Astrocyte (in vitro differentiated cells and primary cell): ENCODE results near the gene DDN.

ENCODE experiments used
- EZH2 ChIP-seq: IDR thresholded peaks from 2 replicates; pipeline ENCODE4 v1.6.1; 2012; ENCODE audit warnings: mild to moderate bottlenecking, low read length, inconsistent platforms; ENCODE audit not compliant: insufficient read depth
- TF ChIP-seq, protein P1 (sequence below): IDR thresholded peaks from 2 replicates; pipeline ENCODE4 v1.5.1; 2011; ENCODE audit warnings: low read depth, mild to moderate bottlenecking, inconsistent platforms, low read length, moderate library complexity; ENCODE audit not compliant: insufficient read depth

DNA sequence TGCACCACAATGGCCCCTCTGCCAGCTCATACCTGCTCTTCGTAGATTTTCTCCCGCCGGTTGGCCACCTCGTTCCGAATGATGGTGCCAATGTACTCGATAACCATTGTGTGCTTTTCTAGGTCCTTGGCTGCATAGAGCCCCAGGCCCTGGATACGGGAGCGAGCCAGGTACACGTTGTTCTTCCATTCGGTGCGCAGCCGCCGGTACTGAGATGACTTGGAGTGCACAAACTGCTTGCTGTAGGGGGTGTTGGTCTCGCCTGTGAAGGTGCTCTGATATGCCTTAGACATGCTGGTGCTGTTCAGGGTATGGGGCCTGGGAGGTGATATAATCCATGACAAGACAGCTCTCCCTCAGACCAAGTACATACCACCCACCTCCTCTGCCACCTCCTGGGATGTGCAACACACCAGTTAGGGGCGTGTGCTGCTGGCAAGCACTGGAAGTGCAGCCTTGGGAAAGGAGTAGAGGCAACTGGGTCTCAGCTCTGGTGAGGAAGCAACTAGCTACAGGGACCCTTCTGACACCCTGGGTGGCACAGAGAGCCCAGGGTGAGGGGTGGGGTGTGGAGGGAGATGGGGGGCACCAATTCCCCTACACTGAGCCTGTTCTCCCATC, 23.5 kb upstream of the DDN start:
- no peak for TF ChIP-seq EZH2
- TF ChIP-seq, protein P1, sequence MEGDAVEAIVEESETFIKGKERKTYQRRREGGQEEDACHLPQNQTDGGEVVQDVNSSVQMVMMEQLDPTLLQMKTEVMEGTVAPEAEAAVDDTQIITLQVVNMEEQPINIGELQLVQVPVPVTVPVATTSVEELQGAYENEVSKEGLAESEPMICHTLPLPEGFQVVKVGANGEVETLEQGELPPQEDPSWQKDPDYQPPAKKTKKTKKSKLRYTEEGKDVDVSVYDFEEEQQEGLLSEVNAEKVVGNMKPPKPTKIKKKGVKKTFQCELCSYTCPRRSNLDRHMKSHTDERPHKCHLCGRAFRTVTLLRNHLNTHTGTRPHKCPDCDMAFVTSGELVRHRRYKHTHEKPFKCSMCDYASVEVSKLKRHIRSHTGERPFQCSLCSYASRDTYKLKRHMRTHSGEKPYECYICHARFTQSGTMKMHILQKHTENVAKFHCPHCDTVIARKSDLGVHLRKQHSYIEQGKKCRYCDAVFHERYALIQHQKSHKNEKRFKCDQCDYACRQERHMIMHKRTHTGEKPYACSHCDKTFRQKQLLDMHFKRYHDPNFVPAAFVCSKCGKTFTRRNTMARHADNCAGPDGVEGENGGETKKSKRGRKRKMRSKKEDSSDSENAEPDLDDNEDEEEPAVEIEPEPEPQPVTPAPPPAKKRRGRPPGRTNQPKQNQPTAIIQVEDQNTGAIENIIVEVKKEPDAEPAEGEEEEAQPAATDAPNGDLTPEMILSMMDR = no peak
